ENCODE data around the gene CRYGS.
A peak's percentile ranks its signal among the peaks of the same experiment; 100 is the strongest.
"Not testable (repeated sequence)": the region's sequence is repeated elsewhere in the genome, so short reads cannot be mapped to it uniquely, and the experiment has no call there.

Gene CRYGS

GRCh38 chr3:186544281-186544680, at the start of gene CRYGS:
TSS of gene CRYGS (minus strand) at chr3:186544380. CDS start at chr3:186544326, 54 bp downstream.
- no peak for FAIRE-seq

GRCh38 chr3:186593862-186594261, 49.7 kb upstream of the CRYGS start:
- FAIRE-seq = no peak

GRCh38 chr3:186592682-186593081, 48.5 kb upstream of the CRYGS start:
- no peak for FAIRE-seq

- no peak for FAIRE-seq
Measured at GRCh38 chr3:186590580-186591295, 46.6 kb upstream of the CRYGS start.

- FAIRE-seq = no peak
Measured at GRCh38 chr3:186589856-186590579, 45.8 kb upstream of the CRYGS start.

- no peak for FAIRE-seq
Measured at GRCh38 chr3:186589121-186589520, 44.9 kb upstream of the CRYGS start.

GRCh38 chr3:186588632-186589031, 44.5 kb upstream of the CRYGS start:
- FAIRE-seq = no peak

GRCh38 chr3:186587183-186587582, 43.0 kb upstream of the CRYGS start:
- no peak for FAIRE-seq

- not testable (repeated sequence) for FAIRE-seq
Measured at GRCh38 chr3:186586245-186586644, 42.1 kb upstream of the CRYGS start.

GRCh38 chr3:186583831-186584230, 39.7 kb upstream of the CRYGS start:
- no peak for FAIRE-seq

- FAIRE-seq = no peak
Measured at GRCh38 chr3:186582541-186582940, 38.4 kb upstream of the CRYGS start.

- FAIRE-seq = no peak
Measured at GRCh38 chr3:186580785-186581184, 36.6 kb upstream of the CRYGS start.

GRCh38 chr3:186577521-186577920, 33.3 kb upstream of the CRYGS start:
- FAIRE-seq = no peak

GRCh38 chr3:186571644-186572013, 27.4 kb upstream of the CRYGS start:
- no peak for FAIRE-seq

- FAIRE-seq = no peak
Measured at GRCh38 chr3:186570941-186571643, 26.9 kb upstream of the CRYGS start.

GRCh38 chr3:186570096-186570940, 26.1 kb upstream of the CRYGS start, which contains the start of gene DNAJB11:
TSS of gene DNAJB11 (plus strand) at chr3:186570720. CDS start at chr3:186570898, 178 bp downstream.
- FAIRE-seq = peak; percentile 99

- no peak for FAIRE-seq
Measured at GRCh38 chr3:186569779-186570095, 25.6 kb upstream of the CRYGS start.

- FAIRE-seq = not testable (repeated sequence)
Measured at GRCh38 chr3:186569361-186569760, 25.2 kb upstream of the CRYGS start.

GRCh38 chr3:186567072-186567921, 23.1 kb upstream of the CRYGS start, which contains the start of gene TBCCD1:
TSS of gene TBCCD1 (minus strand) at chr3:186567339. CDS start at chr3:186564329, 3,010 bp downstream.
- FAIRE-seq = no peak

GRCh38 chr3:186566772-186567071, 22.5 kb upstream of the CRYGS start:
- FAIRE-seq = no peak

GRCh38 chr3:186564586-186564985, 20.4 kb upstream of the CRYGS start:
- no peak for FAIRE-seq
